NCI-H526 (cell line): Measurements from ENCODE around the gene PTPRN2.
"Not testable (repeated sequence)": the region's sequence is repeated elsewhere in the genome, so short reads cannot be mapped to it uniquely, and the experiment has no call there.

Experiments
- DNase-seq, 2 experiments: peaks; one replicate each; lab custom pipeline; 2025; lab: John Stamatoyannopoulos, UW

Gene PTPRN2

DNA sequence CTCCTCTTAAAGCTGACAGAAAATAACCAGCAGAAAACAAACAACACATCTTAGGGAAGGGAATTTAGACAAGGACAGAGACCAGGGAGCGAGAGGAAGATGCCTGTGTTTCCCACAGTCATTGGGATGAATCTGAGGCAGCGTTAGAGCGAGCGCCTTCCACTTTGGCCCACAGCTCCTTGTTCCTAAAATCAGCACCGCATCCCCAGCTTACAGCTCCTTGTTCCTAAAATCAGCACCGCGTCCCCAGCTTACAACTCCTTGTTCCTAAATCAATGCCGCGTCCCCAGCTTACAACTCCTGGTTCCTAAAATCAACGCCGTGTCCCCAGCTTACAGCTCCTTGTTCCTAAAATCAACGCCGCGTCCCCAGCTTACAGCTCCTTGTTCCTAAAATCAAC, 593.3 kb downstream of the PTPRN2 start:
- no peak for DNase-seq

DNA sequence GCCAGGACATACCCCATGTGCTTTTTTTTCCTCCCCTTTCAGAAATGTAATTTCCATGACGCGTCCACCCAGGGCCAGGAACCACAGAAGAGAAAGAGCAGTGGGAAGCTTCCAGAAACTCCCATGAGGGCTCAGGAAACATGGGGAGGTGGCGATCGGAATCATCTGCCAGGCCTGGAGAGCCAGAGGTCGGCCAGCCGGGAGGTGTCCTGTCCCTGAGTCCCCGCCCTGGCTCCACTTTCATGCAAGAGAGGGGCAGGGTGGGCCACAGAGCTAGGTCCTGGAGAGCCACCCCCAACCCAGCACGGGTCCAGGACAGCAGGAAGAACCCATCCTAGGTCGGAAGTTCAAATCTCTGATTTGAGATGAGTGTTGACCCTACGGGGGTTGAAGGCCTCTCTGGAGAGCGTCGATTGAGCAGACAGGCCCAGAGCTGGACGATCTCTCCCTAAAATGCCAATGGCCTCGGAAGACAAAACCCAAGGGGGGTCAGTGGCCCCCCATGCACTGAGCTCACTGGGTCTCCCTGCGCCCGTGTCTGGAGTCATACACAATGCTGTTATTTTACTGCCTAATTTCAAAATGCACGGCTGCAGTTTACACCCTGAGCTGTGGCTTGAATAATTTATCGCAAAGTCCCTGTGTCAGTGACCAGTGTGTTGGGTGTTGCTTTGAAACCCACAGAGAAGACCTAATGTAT, 594.1 kb downstream of the PTPRN2 start:
- DNase-seq: no peak

GRCh38 chr7:157992511-157993160, 595.0 kb downstream of the PTPRN2 start:
- DNase-seq: no peak

DNA sequence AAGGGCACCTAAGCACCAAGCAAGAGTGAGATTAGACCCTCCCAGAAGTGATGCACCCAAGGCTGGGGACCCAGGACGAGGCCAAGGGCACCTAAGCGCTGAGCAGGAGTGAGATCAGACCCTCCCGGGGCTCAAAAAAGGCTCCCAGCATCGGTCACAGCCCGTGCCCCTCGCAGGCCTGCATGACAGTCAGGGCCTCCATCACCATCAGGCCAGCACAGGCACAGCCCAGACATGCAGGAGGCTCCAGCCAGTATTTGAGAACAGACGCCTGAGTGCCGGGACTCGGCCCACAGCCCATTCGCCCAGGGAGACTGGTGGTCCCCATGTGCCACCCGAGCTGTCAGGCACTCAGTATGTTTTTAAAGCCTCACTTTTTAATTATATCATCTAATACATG, 595.9 kb downstream of the PTPRN2 start:
- no peak for DNase-seq

DNA sequence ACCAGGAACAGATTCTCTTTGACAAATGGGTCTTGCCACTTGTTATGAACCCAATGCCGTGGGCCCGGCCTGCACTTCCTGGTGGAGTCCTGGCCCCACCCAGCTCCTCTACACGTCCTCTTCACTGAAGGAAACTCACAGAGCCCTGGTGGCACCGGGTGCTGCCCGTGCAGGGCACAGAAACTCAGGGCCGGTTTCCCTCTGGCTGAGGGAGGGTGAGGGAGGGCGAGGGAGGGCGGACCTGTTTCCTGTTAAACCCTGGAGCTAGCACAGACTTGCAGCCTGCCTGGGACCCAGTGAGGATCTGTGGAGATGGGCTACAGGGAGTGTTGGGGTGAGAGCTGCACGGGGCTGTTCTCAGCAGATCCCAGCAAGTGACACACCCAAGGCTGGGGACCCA, 596.3 kb downstream of the PTPRN2 start:
- no peak for DNase-seq

- no peak for DNase-seq
These were observed 596.8 kb downstream of the PTPRN2 start for GRCh38 chr7:157990881-157991250.

DNA sequence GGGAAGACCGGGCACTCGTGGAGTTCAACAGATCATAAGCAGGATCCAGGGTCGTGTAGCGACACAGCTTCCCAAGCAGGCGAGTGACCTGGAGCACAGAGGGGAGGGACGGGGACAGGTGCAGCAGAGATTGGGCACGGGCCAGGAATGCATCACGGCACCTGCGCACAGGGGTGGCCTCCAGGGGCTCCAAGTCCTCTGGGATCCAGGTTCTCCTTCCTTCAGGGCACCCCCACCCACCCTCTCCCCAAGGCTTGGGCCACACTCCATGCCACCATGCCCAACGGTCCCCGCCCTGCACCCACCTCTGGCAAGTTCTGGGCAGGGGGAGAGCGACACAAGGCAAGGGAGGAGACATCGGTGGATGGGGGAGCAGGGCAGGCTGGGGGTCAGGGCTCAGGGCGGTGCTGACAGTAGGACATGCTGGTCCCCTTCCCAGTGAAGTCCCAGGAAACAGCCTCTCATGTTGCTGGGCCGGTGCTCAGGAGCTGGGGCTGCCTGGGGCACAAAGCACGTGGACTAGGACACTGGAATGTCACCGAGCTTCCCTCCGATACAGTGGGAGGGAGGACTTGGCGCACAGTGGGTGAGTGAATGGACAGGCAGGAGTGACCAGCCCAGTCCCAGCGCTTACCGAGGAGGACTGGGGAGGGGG, 597.3 kb downstream of the PTPRN2 start:
- DNase-seq: no peak

DNA sequence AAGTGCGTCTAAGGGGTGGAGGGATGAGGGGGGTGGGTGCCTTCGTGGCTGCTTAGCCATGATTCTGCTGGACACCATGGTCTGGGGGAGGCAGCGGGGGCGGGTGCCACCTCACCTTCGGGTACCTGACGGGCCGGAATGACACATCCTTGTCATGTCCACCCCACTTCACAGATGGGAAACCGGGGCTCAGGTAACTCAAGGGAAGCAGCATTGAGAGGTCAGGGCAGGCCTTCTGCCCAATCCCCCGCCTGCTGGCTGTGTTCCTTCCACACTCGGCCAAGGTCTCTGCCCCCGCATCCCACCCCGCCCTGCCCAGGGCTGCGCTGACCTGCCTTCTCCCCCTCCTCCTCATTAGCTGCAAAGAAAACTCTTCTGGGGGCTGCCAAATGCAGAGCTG, 598.0 kb downstream of the PTPRN2 start:
- DNase-seq: no peak

GRCh38 chr7:157987906-157988305, 599.7 kb downstream of the PTPRN2 start:
- no peak for DNase-seq

DNA sequence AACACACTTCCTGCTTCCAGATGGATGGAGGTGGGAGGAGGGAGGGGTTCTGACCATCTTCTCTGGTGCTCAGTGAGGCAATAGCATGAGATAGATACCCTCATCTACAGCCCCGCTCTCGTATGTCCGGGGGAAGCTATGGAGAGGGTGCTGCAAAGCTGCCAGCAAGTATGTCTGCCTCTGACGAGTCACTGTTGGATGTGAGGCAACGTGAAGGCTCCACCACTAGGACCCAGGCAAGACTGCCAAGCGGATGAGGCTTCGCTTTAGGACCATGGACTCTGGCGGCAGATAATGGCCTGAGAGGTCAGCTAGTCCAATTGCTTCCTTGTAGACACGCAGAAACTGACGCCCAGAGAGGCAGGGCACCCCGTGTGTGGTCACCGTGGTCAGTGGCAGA, 601.6 kb downstream of the PTPRN2 start:
- no peak for DNase-seq

- no peak for DNase-seq
These were observed 602.0 kb downstream of the PTPRN2 start for GRCh38 chr7:157985636-157986035.

DNA sequence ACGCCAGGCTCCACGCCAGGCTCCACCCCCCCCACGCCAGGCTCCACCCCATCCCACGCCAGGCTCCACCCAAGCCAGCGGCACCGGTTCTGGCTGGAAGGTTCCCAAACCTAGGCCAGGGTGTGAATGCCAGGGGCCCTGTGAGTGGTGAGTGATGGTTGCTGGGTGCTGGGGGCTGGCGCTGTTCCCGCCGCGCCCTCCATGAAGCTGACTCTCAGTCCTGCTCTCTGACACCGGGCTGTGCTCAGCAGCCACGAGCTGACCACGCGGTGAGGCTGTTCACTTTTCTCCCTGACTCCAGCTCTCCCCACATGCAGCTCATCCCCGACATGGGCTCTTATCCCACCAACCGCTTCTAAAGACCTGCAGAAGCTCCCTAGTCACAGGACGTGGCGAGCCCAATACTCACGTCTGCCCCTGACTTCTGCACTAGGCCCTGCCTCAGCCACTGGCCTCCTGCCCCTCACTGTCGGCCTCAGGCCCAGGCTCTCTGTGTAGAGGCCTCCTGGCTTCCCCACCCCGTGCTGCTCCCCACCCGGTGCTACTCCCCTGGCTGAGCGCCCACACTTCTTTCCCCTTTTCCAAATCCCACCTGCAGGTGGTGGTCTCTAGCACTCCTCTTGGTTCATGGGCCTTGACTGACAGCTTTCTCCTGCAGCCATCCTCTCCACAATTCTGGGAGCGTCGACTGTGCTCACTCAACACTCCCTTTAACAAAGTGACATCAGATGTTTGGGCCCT, 603.0 kb downstream of the PTPRN2 start:
- DNase-seq: no peak

GRCh38 chr7:157983502-157984422, 603.9 kb downstream of the PTPRN2 start:
- peak; percentile 42 to 75 for DNase-seq

- DNase-seq: no peak
These were observed 605.8 kb downstream of the PTPRN2 start for GRCh38 chr7:157981778-157982177.

DNA sequence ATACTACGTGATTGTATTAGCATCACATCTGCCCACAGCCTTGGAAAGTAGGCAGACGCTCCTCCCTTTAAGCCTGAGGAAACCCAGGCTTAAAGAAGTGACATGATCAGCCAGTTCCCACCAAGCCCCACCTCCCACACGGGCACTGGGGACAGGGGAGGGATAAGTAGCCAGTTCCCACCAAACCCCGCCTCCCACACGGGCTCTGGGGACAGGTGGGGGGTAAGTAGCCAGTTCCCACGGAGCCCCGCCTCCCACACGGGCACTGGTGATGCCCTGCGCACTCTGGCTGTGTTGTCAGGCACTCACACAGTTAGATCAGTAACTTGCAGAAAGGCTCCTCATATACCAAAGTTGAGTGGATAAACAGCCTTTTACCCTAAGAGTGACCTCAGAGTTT, 606.8 kb downstream of the PTPRN2 start:
- no peak for DNase-seq

GRCh38 chr7:157980341-157980731, 607.3 kb downstream of the PTPRN2 start:
- DNase-seq: not testable (repeated sequence)

- no peak for DNase-seq
These were observed 607.8 kb downstream of the PTPRN2 start for GRCh38 chr7:157979636-157980340.

- no peak for DNase-seq
These were observed 608.9 kb downstream of the PTPRN2 start for GRCh38 chr7:157978766-157979165.

- no peak for DNase-seq
These were observed 609.7 kb downstream of the PTPRN2 start for GRCh38 chr7:157977717-157978496.

DNA sequence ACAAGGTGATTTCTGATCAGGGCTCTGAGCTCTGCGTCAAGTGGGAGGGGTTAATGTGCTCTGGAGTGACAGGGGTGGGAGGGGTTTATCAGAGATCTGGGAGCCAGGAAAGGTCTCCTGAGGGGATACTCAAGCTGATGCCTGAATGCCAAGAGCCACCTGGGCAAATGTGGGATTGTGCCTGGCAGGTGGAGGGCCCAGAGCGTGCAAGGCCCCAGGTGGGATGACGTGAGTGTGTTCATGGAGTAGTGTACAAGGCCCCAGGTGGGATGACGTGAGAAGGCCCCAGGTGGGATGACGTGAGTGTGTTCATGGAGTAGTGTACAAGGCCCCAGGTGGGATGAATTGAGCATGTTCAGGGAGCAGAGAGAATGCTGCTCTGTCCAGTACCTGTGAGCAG, 610.3 kb downstream of the PTPRN2 start:
- DNase-seq: no peak
